GM12878 (cell line): Measurements from ENCODE around the gene POU2F1. TPM values are rescaled to one million over a fixed set of nuclear protein-coding genes. Genes with fewer than 3 reads are reported as not detected.

Experiments
- ATAC-seq: fragments of 200-7000 bp; cut with Tn5 transposase; 3 replicates; pipeline ENCODE4 v1.9.1; 2020; ENCODE audit warnings: mild to moderate bottlenecking, moderate library complexity
- BruUV-seq: library from RNA; stranded (reverse); fragments of 400-500 nt; replicated peaks from 2 replicates; lab custom pipeline; 2021; lab: Mats Ljungman, UMichigan
- CTCF ChIA-PET: fragments of 300-600 bp; sonication (Branson Sonifier 250); formaldehyde crosslinking; extraction: SDS; loops from one replicate; lab custom pipeline; 2021; ENCODE audit warnings: inconsistent platforms; lab: Yijun Ruan, JAX
- POLR2A ChIA-PET: fragments of 350-600 bp; formaldehyde crosslinking; extraction: SDS; loops from one replicate; lab custom pipeline; 2021; ENCODE audit warnings: inconsistent platforms; lab: Charles Lee
- RAD21 ChIA-PET: fragments of 300-600 bp; sonication (Branson Sonifier 250); formaldehyde crosslinking; loops from one replicate; lab custom pipeline; 2023; ENCODE audit warnings: antibody characterized with exemption; ENCODE audit not compliant: unreplicated experiment; lab: Charles Lee
- SMC1A ChIA-PET: fragments of 300-600 bp; sonication (Branson Sonifier 250); formaldehyde crosslinking; loops from one replicate; lab custom pipeline; 2023; ENCODE audit not compliant: unreplicated experiment, uncharacterized antibody; lab: Charles Lee
- DNase-seq: peaks from one replicate; pipeline ENCODE4 v3.0.0-alpha.2; 2011; ENCODE audit warnings: low read depth, low spot score
- FAIRE-seq: peaks from 3 replicates; lab custom pipeline; 2011; peaks lifted over from hg19 to GRCh38; lab: Jason Lieb, UNC
- H2AFZ ChIP-seq: 2 replicates; pipeline ENCODE4 v1.6.0; 2011; ENCODE audit warnings: low read depth, low read length, control low read depth; ENCODE audit not compliant: control insufficient read depth
- H3K27ac ChIP-seq: 2 replicates; pipeline ENCODE4 v1.5.1; 2011; ENCODE audit warnings: control low read depth; ENCODE audit not compliant: control insufficient read depth, insufficient read depth
- H3K27me3 ChIP-seq, 2 experiments: replicated peaks in 1 of 2; 2 replicates each; pipeline versions ENCODE4 v1.6.0 to v1.6.1; 2011; ENCODE audit warnings: low read length in 1 of 2; ENCODE audit not compliant: control insufficient read depth in 2 of 2, insufficient read depth in 2 of 2
- H3K36me3 ChIP-seq, 2 experiments: 2 replicates each; pipeline ENCODE4 v1.5.1; 2011; ENCODE audit warnings: low read length in 1 of 2; ENCODE audit not compliant: control insufficient read depth in 2 of 2, insufficient read depth in 2 of 2
- H3K4me1 ChIP-seq: 2 replicates; pipeline ENCODE4 v1.6.1; 2011; ENCODE audit warnings: mild to moderate bottlenecking, low read length, moderate library complexity, mixed read lengths; ENCODE audit not compliant: control insufficient read depth, insufficient read depth
- H3K4me2 ChIP-seq: 2 replicates; pipeline ENCODE4 v1.6.0; 2011; ENCODE audit warnings: control low read depth; ENCODE audit not compliant: control insufficient read depth, insufficient read depth
- H3K4me3 ChIP-seq: fragments of 200-600 bp; sonication (generic); 2 replicates; pipeline ENCODE4 v1.5.1; 2016
- H3K79me2 ChIP-seq: 2 replicates; pipeline ENCODE4 v1.6.0; 2011; ENCODE audit warnings: low read length; ENCODE audit not compliant: control insufficient read depth, insufficient read depth
- H3K9ac ChIP-seq: 2 replicates; pipeline ENCODE4 v1.8.0; 2011; ENCODE audit warnings: low read length, control low read depth, mixed read lengths; ENCODE audit not compliant: control insufficient read depth, insufficient read depth
- H3K9me3 ChIP-seq: replicated peaks from 3 replicates; pipeline ENCODE4 v1.5.1; 2011; ENCODE audit warnings: mild to moderate bottlenecking, low read length; ENCODE audit not compliant: control insufficient read depth, insufficient read depth
- H4K20me1 ChIP-seq: 2 replicates; pipeline ENCODE4 v1.6.0; 2011; ENCODE audit not compliant: control insufficient read depth, insufficient read depth
- BACH1 ChIP-seq: fragments of 450-650 bp; IDR thresholded peaks from 2 replicates; pipeline ENCODE4 v1.6.1; 2017; ENCODE audit warnings: mild to moderate bottlenecking, borderline replicate concordance
- CBFB ChIP-seq: IDR thresholded peaks from 2 replicates; pipeline ENCODE4 v1.6.1; 2016; ENCODE audit warnings: antibody characterized with exemption, low read depth
- CTCF ChIP-seq, 3 experiments: IDR thresholded peaks in 2 of 3; conservative IDR thresholded peaks in 1 of 3; 2 replicates each; pipeline ENCODE4 v1.5.1; 2011; ENCODE audit warnings: low read depth in 3 of 3, low read length in 3 of 3, mild to moderate bottlenecking in 3 of 3, control low read depth in 2 of 3, moderate library complexity in 2 of 3, inconsistent platforms in 1 of 3, mixed read lengths in 1 of 3; ENCODE audit not compliant: control insufficient read depth in 2 of 3, insufficient read depth in 1 of 3; ENCODE audit errors: extremely low read depth in 1 of 3
- MEF2B ChIP-seq: fragments of 450-650 bp; IDR thresholded peaks from 2 replicates; pipeline ENCODE4 v1.6.1; 2018; ENCODE audit warnings: mild to moderate bottlenecking, moderate library complexity; ENCODE audit not compliant: partially characterized antibody, poor library complexity, severe bottlenecking
- MTA3 ChIP-seq: IDR thresholded peaks from 2 replicates; pipeline ENCODE4 v1.6.1; 2012; ENCODE audit warnings: low read length, inconsistent platforms, borderline replicate concordance
- MXI1 ChIP-seq: fragments of 150-350 bp; IDR thresholded peaks from 2 replicates; pipeline ENCODE4 v1.6.1; 2011; ENCODE audit warnings: low read depth, mild to moderate bottlenecking, inconsistent platforms, low read length, improper control_type of control experiment
- POLR2AphosphoS2 ChIP-seq: IDR thresholded peaks from 2 replicates; pipeline ENCODE4 v1.6.1; 2011; ENCODE audit warnings: low read depth, mild to moderate bottlenecking, low read length, improper control_type of control experiment, moderate library complexity
- RELB ChIP-seq: fragments of 450-650 bp; IDR thresholded peaks from 2 replicates; pipeline ENCODE4 v1.6.1; 2017; ENCODE audit warnings: low read depth, mild to moderate bottlenecking, moderate library complexity
- TAF1 ChIP-seq: IDR thresholded peaks from 2 replicates; pipeline ENCODE4 v1.6.1; 2011; ENCODE audit warnings: mild to moderate bottlenecking, low read depth, low read length, borderline replicate concordance
- ZNF622 ChIP-seq: fragments of 450-650 bp; IDR thresholded peaks from 2 replicates; pipeline ENCODE4 v1.6.1; 2017; ENCODE audit warnings: mild to moderate bottlenecking, inconsistent platforms
- in situ Hi-C: fragments of 300-500 bp; cut with MboI; formaldehyde crosslinking; loops from 9 replicates; pipeline ENCODE4 v1.14.3; 2018; ENCODE audit warnings: mixed read lengths
- intact Hi-C: fragments of 100-400 bp; cut with micrococcal nuclease; formaldehyde crosslinking; loops from one replicate; pipeline ENCODE4 v1.14.2; 2022; ENCODE audit not compliant: unreplicated experiment
- polyA plus RNA-seq, 11 experiments: library from polyadenylated mRNA; depleted of rRNA in 4 of 11; unstranded in 6 of 11; stranded (reverse) in 5 of 11; fragments of >200 nt; fragmentation: Nextera tagmentation in 4 of 11; fragmentation: Illumina TruSeq in 1 of 11; extraction: Ambion mirVana in 4 of 11; extraction: Trizol in 1 of 11; gene quantifications; 1 replicate in 1 of 11; 2 replicates in 10 of 11; pipeline versions ENCODE4 v1.2.1 to v1.2.3, GENCODE V29; 2011 to 2016; ENCODE audit warnings: inconsistent platforms in 2 of 11, missing spikeins in 2 of 11, low read depth in 1 of 11
- total RNA-seq, 4 experiments: library from RNA; depleted of rRNA in 3 of 4; stranded (reverse); fragments of >200 nt in 3 of 4; fragmentation: Illumina TruSeq in 1 of 4; extraction: Trizol in 1 of 4; gene quantifications; 2 replicates each; pipeline versions ENCODE4 v1.2.1 to v1.2.3, GENCODE V29; 2013 to 2021

Gene POU2F1
- total and polyA plus RNA-seq, 10 of the 15 experiments (the other 5 are each of a cell fraction or from before 2014, with no cell fraction given) = 2.5 to 21.7 (median 12.5) TPM

GRCh38 chr1:167292216-167292615 is 71.5 kb downstream of the POU2F1 start:
- no peak for ATAC-seq
- H2AFZ ChIP-seq = no peak overlapping the region
- intact Hi-C loops = no loop called here

More at GRCh38 chr1:167292216-167292615, 71.5 kb downstream of the POU2F1 start:
- H3K27ac ChIP-seq = no peak overlapping the region
- no peak overlapping the region for H3K4me2 ChIP-seq
- DNase-seq = no peak
- ChIA-PET CTCF (interaction anchor here (0.8 to 2.2 kb wide), 4 partner anchors 8 to 263 kb away, joined by 3 to 6 read pairs (median 4); no protein-coding TSS in a partner anchor), POLR2A (interaction anchor here (0.5 to 0.7 kb wide), 2 partner anchors 42 to 72 kb away, joined by 3 to 4 read pairs; no protein-coding TSS in a partner anchor), SMC1A (interaction anchor here (1.1 to 2.1 kb wide), 3 partner anchors 12 to 37 kb away, joined by 3 to 6 read pairs (median 6); no protein-coding TSS in a partner anchor), RAD21 (interaction anchor here (0.7 to 1.0 kb wide), 3 partner anchors 8 to 27 kb away, joined by 3 to 5 read pairs (median 3); no protein-coding TSS in a partner anchor)
- TF ChIP-seq MEF2B (no peak), MTA3 (no peak), BACH1 (no peak), RELB (no peak), TAF1 (no peak), CTCF (IDR thresholded peaks at IDR 0.05 in 2 of 3, conservative IDR thresholded peaks at IDR 0.05 in 1 of 3; ENCODE audit: control insufficient read depth in 2 of 3, extremely low read depth in 1 of 3, insufficient read depth in 1 of 3, low read depth in 3 of 3, low read length in 3 of 3) (no peak), POLR2AphosphoS2 (no peak), ZNF622 (no peak), MXI1 (no peak), CBFB (no peak)
- peaks cover 5% of the 10 kb centered on the region; the same call in 1 of the 2 replicates for H3K79me2 ChIP-seq
- H4K20me1 ChIP-seq = no peaks in the 10 kb centered on the region
- no peak overlapping the region for H3K4me3 ChIP-seq
- H3K4me1 ChIP-seq = no peaks in the 10 kb centered on the region
- FAIRE-seq = no peak
- H3K9me3 ChIP-seq = no peaks in the 10 kb centered on the region; the same call in 2 of the 3 replicates
- no peak overlapping the region for H3K9ac ChIP-seq
- H3K36me3 ChIP-seq = no peaks in the 10 kb centered on the region
- in situ Hi-C loops = no loop called here
- no TSS peak for BruUV-seq
- no peaks in the 10 kb centered on the region for H3K27me3 ChIP-seq
